GM12874 (cell line): ENCODE data around the gene RBM38.

Source experiments
- TF ChIP-seq, protein P1 (sequence below): IDR thresholded peaks from 2 replicates; pipeline ENCODE4 v1.5.1; 2011; ENCODE audit warnings: low read depth, mild to moderate bottlenecking, control low read depth, low read length, moderate library complexity; ENCODE audit not compliant: insufficient read depth

RBM38 gene

GRCh38 chr20:57352305-57352704, 38.9 kb upstream of the RBM38 start:
- TF ChIP-seq, protein P1, sequence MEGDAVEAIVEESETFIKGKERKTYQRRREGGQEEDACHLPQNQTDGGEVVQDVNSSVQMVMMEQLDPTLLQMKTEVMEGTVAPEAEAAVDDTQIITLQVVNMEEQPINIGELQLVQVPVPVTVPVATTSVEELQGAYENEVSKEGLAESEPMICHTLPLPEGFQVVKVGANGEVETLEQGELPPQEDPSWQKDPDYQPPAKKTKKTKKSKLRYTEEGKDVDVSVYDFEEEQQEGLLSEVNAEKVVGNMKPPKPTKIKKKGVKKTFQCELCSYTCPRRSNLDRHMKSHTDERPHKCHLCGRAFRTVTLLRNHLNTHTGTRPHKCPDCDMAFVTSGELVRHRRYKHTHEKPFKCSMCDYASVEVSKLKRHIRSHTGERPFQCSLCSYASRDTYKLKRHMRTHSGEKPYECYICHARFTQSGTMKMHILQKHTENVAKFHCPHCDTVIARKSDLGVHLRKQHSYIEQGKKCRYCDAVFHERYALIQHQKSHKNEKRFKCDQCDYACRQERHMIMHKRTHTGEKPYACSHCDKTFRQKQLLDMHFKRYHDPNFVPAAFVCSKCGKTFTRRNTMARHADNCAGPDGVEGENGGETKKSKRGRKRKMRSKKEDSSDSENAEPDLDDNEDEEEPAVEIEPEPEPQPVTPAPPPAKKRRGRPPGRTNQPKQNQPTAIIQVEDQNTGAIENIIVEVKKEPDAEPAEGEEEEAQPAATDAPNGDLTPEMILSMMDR = no peak

DNA sequence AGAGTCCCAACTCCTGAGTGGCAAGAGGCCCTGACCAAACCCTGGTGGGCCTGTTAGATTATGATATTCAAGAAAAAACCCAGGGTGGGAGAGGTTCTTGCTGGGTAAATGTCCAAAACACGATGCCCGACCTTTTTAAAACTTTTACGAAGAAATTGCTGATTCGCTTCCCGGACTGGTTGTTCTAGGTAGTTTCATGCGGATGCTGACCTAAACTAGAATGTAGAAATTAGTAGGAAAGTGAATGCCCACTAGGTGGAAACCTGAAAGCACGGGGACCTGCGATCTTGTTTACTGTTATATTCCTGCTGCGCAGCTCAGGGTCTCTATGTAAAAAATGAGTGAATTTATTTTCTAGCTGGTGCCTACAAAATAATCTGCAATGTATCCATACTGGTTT, 37.8 kb upstream of the RBM38 start:
- TF ChIP-seq, protein P1 = no peak

- TF ChIP-seq, protein P1 = no peak
These were observed 29.7 kb upstream of the RBM38 start for GRCh38 chr20:57361517-57361916.

DNA sequence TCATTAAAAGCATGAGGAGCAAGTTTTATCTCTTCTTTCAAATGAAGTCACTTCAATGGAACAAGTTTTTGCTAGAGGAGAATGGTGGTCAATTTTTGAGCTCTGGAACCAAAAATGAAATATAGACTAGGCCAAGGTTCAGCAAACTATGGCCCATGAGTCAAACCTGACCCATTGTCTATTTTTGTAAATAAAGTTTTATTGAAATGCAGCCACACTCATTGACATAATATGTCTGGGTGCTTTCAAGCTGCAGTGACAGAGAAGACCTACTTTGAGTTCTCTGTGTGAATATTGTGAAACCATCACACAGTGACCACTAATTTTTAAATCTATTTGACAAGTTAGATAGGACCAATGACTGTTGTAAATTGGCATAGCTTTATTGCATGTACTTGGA, 26.7 kb upstream of the RBM38 start:
- TF ChIP-seq, protein P1 = no peak

- TF ChIP-seq, protein P1 = no peak
These were observed 21.6 kb upstream of the RBM38 start for GRCh38 chr20:57369596-57369995.

- TF ChIP-seq, protein P1 = no peak
These were observed 20.9 kb upstream of the RBM38 start for GRCh38 chr20:57370316-57370715.

GRCh38 chr20:57371363-57371762, 19.8 kb upstream of the RBM38 start:
- TF ChIP-seq, protein P1 = no peak

- TF ChIP-seq, protein P1 = no peak
These were observed 19.0 kb upstream of the RBM38 start for GRCh38 chr20:57372157-57372556.
